T1000 (cell line): ENCODE data around the gene IL13.
A peak's percentile ranks its signal among the peaks of the same experiment; 100 is the strongest.

ENCODE experiments used
- DNase-seq: peaks from one replicate; lab custom pipeline; 2025; ENCODE audit warnings: mixed read lengths; lab: John Stamatoyannopoulos, UW

IL13 gene

GRCh38 chr5:132669966-132670882 lies 12.3 kb downstream of the IL13 start:
- DNase-seq, result no peak

GRCh38 chr5:132671000-132671399 lies 13.0 kb downstream of the IL13 start:
- no peak for DNase-seq

DNA sequence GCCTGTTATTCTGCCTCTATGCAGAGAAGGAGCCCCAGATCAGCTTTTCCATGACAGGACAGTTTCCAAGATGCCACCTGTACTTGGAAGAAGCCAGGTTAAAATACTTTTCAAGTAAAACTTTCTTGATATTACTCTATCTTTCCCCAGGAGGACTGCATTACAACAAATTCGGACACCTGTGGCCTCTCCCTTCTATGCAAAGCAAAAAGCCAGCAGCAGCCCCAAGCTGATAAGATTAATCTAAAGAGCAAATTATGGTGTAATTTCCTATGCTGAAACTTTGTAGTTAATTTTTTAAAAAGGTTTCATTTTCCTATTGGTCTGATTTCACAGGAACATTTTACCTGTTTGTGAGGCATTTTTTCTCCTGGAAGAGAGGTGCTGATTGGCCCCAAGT lies 15.5 kb downstream of the IL13 start:
- no peak for DNase-seq

DNA sequence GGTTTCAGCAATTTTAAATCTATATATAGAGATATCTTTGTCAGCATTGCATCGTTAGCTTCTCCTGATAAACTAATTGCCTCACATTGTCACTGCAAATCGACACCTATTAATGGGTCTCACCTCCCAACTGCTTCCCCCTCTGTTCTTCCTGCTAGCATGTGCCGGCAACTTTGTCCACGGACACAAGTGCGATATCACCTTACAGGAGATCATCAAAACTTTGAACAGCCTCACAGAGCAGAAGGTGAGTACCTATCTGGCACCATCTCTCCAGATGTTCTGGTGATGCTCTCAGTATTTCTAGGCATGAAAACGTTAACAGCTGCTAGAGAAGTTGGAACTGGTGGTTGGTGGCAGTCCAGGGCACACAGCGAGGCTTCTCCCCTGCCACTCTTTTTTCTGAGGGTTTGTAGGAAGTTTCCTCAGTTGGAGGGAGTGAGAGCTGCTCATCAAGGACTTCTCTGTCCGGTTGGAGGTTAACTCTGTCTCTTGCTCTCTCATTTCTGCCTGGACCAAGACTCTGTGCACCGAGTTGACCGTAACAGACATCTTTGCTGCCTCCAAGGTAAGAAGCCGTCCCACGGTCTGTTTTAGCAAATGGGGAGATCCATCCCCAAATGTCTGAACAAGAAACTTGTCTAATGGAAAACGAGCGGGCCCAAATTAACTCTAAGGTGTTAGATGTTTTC lies 16.1 kb downstream of the IL13 start, which contains the start of gene IL4:
TSS of gene IL4 (plus strand) at position 51 of the 692 bp plus-strand sequence. CDS start at position 113, 62 bp downstream.
- no peak for DNase-seq

DNA sequence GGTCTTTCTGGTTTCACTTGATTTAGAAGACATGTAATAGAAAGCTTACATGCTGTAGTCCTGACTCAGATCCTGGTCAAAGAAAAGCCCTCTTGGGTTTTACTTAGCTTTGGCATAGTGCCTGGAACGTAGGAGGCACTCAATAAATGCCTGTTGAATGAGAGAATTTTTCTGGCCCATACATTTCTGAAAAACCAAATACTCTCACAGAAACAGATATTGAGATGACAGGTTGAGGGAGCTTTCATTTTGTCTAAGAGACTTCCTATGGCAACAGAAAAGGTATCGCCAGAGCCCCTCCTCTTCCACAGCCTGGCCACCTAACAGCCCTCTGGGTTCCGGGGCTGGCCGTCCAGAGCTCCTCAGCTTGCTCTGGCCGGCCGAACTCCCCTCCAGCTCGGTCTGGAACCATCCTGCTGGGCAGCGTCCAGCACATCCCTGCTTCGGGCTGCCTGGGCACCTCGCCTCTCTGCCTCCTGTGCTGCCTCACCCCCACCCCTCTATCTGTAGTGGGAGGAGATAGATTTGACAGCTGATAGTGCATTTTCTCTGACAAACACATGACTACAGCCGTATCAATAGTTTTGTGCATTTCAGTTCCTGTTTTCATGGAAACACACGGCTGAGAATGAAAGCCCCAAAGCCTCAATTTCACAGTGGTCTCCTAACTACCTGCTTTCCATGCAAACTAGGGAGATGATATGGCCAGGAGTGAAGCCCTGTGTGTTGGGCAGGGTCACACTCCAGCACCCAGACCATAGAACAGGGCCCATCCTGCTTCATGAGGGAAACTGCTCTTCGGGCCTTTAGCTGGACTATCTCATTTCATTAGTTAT lies 16.9 kb downstream of the IL13 start:
- DNase-seq, result peak; percentile 46

GRCh38 chr5:132675936-132676689 lies 18.1 kb downstream of the IL13 start:
- no peak for DNase-seq

- DNase-seq, result peak; percentile 62
Measured at GRCh38 chr5:132677191-132677590, 19.2 kb downstream of the IL13 start.

GRCh38 chr5:132677682-132678400 lies 19.9 kb downstream of the IL13 start:
- DNase-seq, result no peak

- no peak for DNase-seq
Measured at GRCh38 chr5:132678735-132679134, 20.8 kb downstream of the IL13 start.

DNA sequence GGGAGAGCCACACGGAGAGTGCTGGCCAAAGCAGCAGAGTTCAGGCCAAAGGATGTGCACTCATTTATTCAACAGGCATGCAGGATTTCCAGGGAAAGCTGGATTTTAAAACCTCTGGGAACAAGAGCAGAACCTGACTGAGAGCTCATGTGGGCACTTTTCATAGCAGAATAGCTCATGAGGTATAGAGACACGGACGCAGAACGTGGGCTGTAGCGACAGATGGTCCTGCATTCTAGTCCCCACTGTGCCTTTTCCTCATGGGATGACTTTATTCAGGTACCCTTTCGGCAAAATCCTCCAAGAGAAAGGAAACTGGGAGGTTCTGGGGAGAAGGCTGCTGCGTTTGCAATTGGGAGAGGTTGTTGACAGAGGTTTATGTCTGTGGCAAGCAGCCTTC lies 21.2 kb downstream of the IL13 start:
- no peak for DNase-seq

- DNase-seq, result no peak
Measured at GRCh38 chr5:132679717-132680380, 21.9 kb downstream of the IL13 start.

DNA sequence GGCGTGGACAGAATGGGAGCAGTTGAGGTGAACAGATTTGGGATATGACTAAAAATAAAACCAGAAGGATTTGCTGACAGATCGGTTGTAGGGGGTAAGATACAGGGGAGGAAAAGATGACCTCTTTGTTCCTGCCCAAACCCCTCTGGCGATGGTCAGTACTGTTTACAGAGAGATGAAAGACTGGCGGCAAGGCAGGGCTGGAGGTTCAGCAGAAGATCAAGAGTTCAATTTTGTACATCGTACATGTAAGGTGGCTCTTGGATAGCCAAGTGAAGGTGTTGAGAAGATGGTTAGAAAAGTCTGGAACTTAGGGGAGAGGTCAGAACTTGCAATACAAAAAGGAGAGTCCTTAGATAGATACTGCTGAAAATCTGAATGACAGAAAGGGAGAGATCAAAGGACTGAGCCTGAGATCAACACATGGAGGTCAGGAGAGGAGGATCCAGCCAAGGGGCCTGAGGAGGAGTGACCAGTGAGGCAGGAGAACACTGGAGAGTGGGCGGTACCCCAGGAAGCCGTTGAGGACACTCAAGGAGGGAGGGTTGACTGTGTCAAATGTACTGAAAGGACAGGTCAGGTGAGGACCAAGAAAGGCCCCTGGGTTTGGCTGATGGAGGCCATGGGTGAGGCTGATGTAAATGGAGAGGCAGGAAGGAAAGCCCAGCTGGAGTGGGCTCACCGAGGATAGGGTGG lies 23.0 kb downstream of the IL13 start:
- no peak for DNase-seq

- DNase-seq, result no peak
Measured at GRCh38 chr5:132681476-132681831, 23.5 kb downstream of the IL13 start.

- no peak for DNase-seq
Measured at GRCh38 chr5:132681983-132682382, 24.0 kb downstream of the IL13 start.

DNA sequence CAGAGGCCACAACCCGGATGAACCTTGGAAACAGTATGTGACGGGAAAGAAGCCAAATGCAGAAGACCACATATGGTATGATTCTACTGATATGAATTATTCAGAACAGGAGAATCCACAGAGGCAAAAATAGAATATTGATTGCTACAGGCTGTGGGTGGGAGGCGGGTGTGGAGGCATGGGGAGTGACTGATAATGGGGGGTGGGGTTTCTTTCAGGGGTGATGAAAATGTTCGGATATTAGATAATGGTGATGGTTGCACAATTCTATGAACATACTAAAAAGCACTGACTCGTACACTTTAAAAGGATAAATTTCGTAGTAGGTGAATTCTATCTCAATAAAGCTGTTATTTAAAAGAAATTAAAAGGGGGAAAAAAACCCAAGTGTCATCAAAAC lies 26.5 kb downstream of the IL13 start:
- no peak for DNase-seq

DNA sequence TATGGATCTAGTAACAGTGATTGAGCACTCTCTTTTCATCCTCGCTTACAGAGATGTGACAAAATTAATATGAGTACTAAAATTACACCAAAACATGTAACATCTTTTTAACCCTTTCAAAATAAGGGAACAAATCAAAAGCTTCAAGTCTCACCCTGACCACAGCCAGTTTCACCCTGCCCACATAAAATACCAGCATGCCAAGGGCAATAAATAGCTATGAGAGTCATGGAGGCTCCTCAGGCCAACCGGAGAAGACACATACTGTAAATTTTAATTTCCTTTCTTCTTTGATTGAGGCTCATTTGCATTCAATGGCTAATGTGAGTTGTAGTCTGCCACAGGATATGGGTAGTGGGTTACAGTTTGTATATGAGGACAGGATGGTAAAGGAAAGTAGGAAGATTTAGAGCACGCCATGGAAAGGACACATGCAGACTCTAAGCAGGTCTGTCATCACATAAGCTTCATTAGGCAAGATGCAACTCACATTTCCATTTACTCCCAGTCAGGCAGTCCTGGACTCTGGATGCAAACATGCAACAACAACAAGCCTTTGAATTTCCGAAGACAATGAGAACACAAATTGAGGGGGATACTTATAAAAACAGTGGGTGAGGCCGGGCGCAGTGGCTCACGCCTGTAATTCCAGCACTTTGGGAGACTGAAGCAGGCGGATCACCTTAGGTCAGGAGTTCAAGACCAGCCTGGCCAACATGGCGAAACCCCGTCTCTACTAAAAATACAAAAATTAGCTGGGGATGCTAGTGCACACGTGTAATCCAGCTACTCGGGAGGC lies 27.1 kb downstream of the IL13 start:
- no peak for DNase-seq

DNA sequence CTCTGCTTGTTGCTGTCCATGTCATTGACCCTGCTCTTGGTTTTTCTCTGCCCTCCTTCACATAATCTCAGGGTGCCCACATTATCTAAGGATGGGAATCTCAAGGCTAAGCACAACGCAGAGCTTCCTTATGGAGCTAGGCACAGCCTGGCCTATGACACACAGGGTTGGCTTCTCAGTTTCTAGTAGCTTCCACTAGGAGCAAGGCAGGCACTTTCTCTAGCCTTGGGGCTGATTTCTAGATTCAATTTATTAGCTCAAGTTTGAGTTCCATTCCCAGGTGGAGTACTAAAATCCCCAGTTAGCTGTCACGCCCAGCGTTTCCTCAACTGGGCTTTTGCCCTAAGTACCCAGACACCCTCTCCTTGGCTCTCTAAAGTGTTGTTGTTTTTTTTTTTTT lies 28.2 kb downstream of the IL13 start:
- DNase-seq, result no peak

GRCh38 chr5:132687995-132688394 lies 30.0 kb downstream of the IL13 start:
- no peak for DNase-seq
